ENCODE results near the gene ZNF711.
"Not testable (repeated sequence)": the region's sequence is repeated elsewhere in the genome, so short reads cannot be mapped to it uniquely, and the experiment has no call there.

Gene ZNF711

GRCh38 chrX:85243761-85244449, at the start of gene ZNF711, which contains the start of gene SATL1:
TSS of gene ZNF711 (plus strand) at chrX:85243991. CDS start at chrX:85247573, 3,582 bp downstream.
TSS of gene SATL1 (minus strand) at chrX:85243779. CDS start at chrX:85108968, 134,811 bp downstream.
- DNase-seq (ENCODE audit: low read depth) = no peak

GRCh38 chrX:85196319-85196718, 47.5 kb upstream of the ZNF711 start:
- no peak for DNase-seq (ENCODE audit: low read depth)

- no peak for DNase-seq (ENCODE audit: low read depth)
These were observed 40.3 kb upstream of the ZNF711 start for GRCh38 chrX:85203461-85203970.

- no peak for DNase-seq (ENCODE audit: low read depth)
These were observed 29.8 kb upstream of the ZNF711 start for GRCh38 chrX:85213792-85214530.

- DNase-seq (ENCODE audit: low read depth) = no peak
These were observed 27.8 kb upstream of the ZNF711 start for GRCh38 chrX:85215946-85216345.

GRCh38 chrX:85221361-85221760, 22.4 kb upstream of the ZNF711 start:
- DNase-seq (ENCODE audit: low read depth) = no peak

- DNase-seq (ENCODE audit: low read depth) = no peak
These were observed 20.4 kb upstream of the ZNF711 start for GRCh38 chrX:85223359-85223758.

GRCh38 chrX:85243155-85243554, 636 bp upstream of the ZNF711 start:
- no peak for DNase-seq (ENCODE audit: low read depth)

- DNase-seq (ENCODE audit: low read depth) = no peak
These were observed 840 bp downstream of the ZNF711 start for GRCh38 chrX:85244450-85245211.

- DNase-seq (ENCODE audit: low read depth) = not testable (repeated sequence)
These were observed 41.5 kb downstream of the ZNF711 start for GRCh38 chrX:85285286-85285685.

GRCh38 chrX:85288992-85289723, 45.4 kb downstream of the ZNF711 start:
- DNase-seq (ENCODE audit: low read depth) = no peak

GRCh38 chrX:85303544-85303943, 59.8 kb downstream of the ZNF711 start:
- DNase-seq (ENCODE audit: low read depth) = no peak

- DNase-seq (ENCODE audit: low read depth) = no peak
These were observed 65.9 kb downstream of the ZNF711 start for GRCh38 chrX:85309717-85310116.

- not testable (repeated sequence) for DNase-seq (ENCODE audit: low read depth)
These were observed 67.6 kb downstream of the ZNF711 start for GRCh38 chrX:85311348-85311747.

All from stimulated activated CD8-positive, alpha-beta memory T cell treated with anti-CD3 and anti-CD28 coated beads, Interleukin-4, amount 100 ng/mL, for 24 hours (primary cell).